ENCODE measurements around the gene ANK2. TPM values are rescaled to one million over a fixed set of nuclear protein-coding genes. Genes with fewer than 3 reads are reported as not detected.
"Not testable (repeated sequence)": the region's sequence is repeated elsewhere in the genome, so short reads cannot be mapped to it uniquely, and the experiment has no call there.

Gene ANK2
- total and polyA plus RNA-seq, 7 experiments from 2014 or later, result 1.1 to 2.0 TPM; not detected in 5

- Mint-ChIP-seq H3K4me1 (no peaks in the 10 kb centered on the region), H3K9me3 (peaks cover 0 to 2% (median 0%) of the 10 kb centered on the region in 11 donors), H3K27ac (no peak overlapping the region), H3K27me3 (peaks cover 0 to 5% (median 0%) of the 10 kb centered on the region in 5 donors), H3K4me3 (no peak overlapping the region), H3K36me3 (no peaks in the 10 kb centered on the region)
- DNase-seq (no peak), ATAC-seq (no peak)
- Histone ChIP-seq H3K27me3 (ENCODE audit: control insufficient read depth in 2 of 2, insufficient read depth in 2 of 2, low read length in 2 of 2) (no peaks in the 10 kb centered on the region), H3K36me3 (ENCODE audit: control insufficient read depth in 2 of 3, insufficient read depth in 3 of 3, low read length in 3 of 3) (no peaks in the 10 kb centered on the region), H3K9me3 (ENCODE audit: control insufficient read depth in 2 of 3, low read length in 3 of 3) (no peaks in the 10 kb centered on the region), H3K27ac (ENCODE audit: low read depth, low read length) (no peak overlapping the region), H3K4me1 (ENCODE audit: control insufficient read depth in 2 of 2, insufficient read depth in 2 of 2, low read length in 2 of 2) (no peaks in the 10 kb centered on the region), H3K4me3 (ENCODE audit: low read length) (no peak overlapping the region)
- CTCF ChIA-PET, result no interaction called here
- intact Hi-C loops (cut with micrococcal nuclease), result no loop called here
- POLR2A ChIA-PET, result no interaction called here
Measured at GRCh38 chr4:113059449-113060182, 10.2 kb downstream of the ANK2 start.

DNA sequence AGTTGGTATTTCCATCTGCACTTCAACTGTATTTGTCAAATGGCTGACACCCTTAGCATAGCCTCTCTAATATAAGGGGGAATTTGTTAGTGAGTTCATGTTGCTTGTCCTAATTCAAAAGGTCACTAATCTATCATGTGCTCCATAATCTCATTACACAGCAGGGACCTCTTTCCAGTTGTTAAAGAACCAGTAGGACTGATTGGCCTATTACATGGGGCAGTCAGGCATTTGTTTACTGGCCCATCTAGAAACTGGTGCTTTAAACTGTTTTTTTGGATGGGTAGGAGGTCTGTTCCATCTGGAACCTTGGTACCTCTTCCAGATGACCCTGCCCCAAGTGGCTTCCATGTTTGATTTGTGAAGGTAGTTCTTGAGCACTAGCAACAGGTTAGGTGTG is 11.4 kb downstream of the ANK2 start:
- H3K4me1 Mint-ChIP-seq, result no peaks in the 10 kb centered on the region

DNA sequence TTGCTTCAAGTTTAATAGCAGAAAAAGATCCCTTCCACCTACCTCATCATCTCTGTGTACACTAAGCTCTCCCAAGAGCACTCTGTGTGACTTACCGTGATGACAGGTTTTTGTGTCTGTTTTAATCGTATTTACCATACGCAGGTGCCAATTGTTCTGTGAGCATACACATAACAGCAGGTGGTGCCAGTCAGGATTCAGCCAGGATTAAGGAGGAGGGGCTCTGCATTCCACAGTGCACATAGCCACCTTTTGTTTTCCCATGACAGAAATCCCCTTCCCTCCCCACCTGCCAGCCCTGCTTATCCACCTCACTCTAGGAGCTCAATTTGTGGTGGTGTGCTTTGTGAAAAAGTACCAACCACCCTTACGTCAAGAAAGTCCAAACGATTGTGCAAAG is 14.8 kb downstream of the ANK2 start:
- CTCF ChIA-PET, result no interaction called here

More for the DNA sequence above, 11.4 kb downstream of the ANK2 start:
- ChIA-PET CTCF (no interaction called here), POLR2A (no interaction called here)
- no peaks in the 10 kb centered on the region for H3K4me1 ChIP-seq (ENCODE audit: control insufficient read depth in 2 of 2, insufficient read depth in 2 of 2, low read length in 2 of 2)
- Mint-ChIP-seq H3K9me3 (peaks cover 0 to 2% (median 0%) of the 10 kb centered on the region in 11 donors), H3K4me3 (no peak overlapping the region), H3K27ac (no peak overlapping the region), H3K27me3 (peaks cover 0 to 5% (median 0%) of the 10 kb centered on the region in 5 donors), H3K36me3 (no peaks in the 10 kb centered on the region)
- no peaks in the 10 kb centered on the region for H3K9me3 ChIP-seq (ENCODE audit: control insufficient read depth in 2 of 3, low read length in 3 of 3)
- DNase-seq (no peak), ATAC-seq (no peak)
- H3K36me3 ChIP-seq (ENCODE audit: control insufficient read depth in 2 of 3, insufficient read depth in 3 of 3, low read length in 3 of 3), result no peaks in the 10 kb centered on the region
- H3K27me3 ChIP-seq (ENCODE audit: control insufficient read depth in 2 of 2, insufficient read depth in 2 of 2, low read length in 2 of 2), result no peaks in the 10 kb centered on the region
- H3K4me3 ChIP-seq (ENCODE audit: low read length), result no peak overlapping the region
- H3K27ac ChIP-seq (ENCODE audit: low read depth, low read length), result no peak overlapping the region
- intact Hi-C loops (cut with micrococcal nuclease), result no loop called here

GRCh38 chr4:113065629-113066028 is 16.2 kb downstream of the ANK2 start:
- no peaks in the 10 kb centered on the region for H3K4me1 Mint-ChIP-seq
- peaks cover 0 to 8% (median 0%) of the 10 kb centered on the region in 11 donors for H3K9me3 Mint-ChIP-seq
- ATAC-seq, result no peak
- no peak overlapping the region for H3K27ac Mint-ChIP-seq
- H3K9me3 ChIP-seq (ENCODE audit: control insufficient read depth in 2 of 3, low read length in 3 of 3), result no peaks in the 10 kb centered on the region
- H3K4me3 Mint-ChIP-seq, result no peak overlapping the region
- ChIA-PET POLR2A (no interaction called here), CTCF (no interaction called here)
- no peaks in the 10 kb centered on the region for H3K36me3 Mint-ChIP-seq
- peaks cover 0 to 13% (median 4%) of the 10 kb centered on the region in 5 donors for H3K27me3 Mint-ChIP-seq
- intact Hi-C loops (cut with micrococcal nuclease), result no loop called here
- H3K27ac ChIP-seq (ENCODE audit: low read depth, low read length), result no peak overlapping the region
- H3K36me3 ChIP-seq (ENCODE audit: control insufficient read depth in 2 of 3, insufficient read depth in 3 of 3, low read length in 3 of 3), result no peaks in the 10 kb centered on the region
- no peaks in the 10 kb centered on the region for H3K27me3 ChIP-seq (ENCODE audit: control insufficient read depth in 2 of 2, insufficient read depth in 2 of 2, low read length in 2 of 2)
- no peaks in the 10 kb centered on the region for H3K4me1 ChIP-seq (ENCODE audit: control insufficient read depth in 2 of 2, insufficient read depth in 2 of 2, low read length in 2 of 2)
- no peak overlapping the region for H3K4me3 ChIP-seq (ENCODE audit: low read length)
- no peak for DNase-seq

More for the DNA sequence above, 14.8 kb downstream of the ANK2 start:
- Histone ChIP-seq H3K4me3 (ENCODE audit: low read length) (no peak overlapping the region), H3K27ac (ENCODE audit: low read depth, low read length) (no peak overlapping the region), H3K4me1 (ENCODE audit: control insufficient read depth in 2 of 2, insufficient read depth in 2 of 2, low read length in 2 of 2) (no peaks in the 10 kb centered on the region), H3K27me3 (ENCODE audit: control insufficient read depth in 2 of 2, insufficient read depth in 2 of 2, low read length in 2 of 2) (no peaks in the 10 kb centered on the region), H3K36me3 (ENCODE audit: control insufficient read depth in 2 of 3, insufficient read depth in 3 of 3, low read length in 3 of 3) (no peaks in the 10 kb centered on the region), H3K9me3 (ENCODE audit: control insufficient read depth in 2 of 3, low read length in 3 of 3) (no peaks in the 10 kb centered on the region)
- DNase-seq (no peak), ATAC-seq (no peak)
- H3K27me3 Mint-ChIP-seq, result peaks cover 0 to 13% (median 4%) of the 10 kb centered on the region in 5 donors
- intact Hi-C loops (cut with micrococcal nuclease), result no loop called here
- peaks cover 0 to 8% (median 0%) of the 10 kb centered on the region in 11 donors for H3K9me3 Mint-ChIP-seq
- POLR2A ChIA-PET, result no interaction called here
- H3K36me3 Mint-ChIP-seq, result no peaks in the 10 kb centered on the region
- H3K4me3 Mint-ChIP-seq, result no peak overlapping the region
- H3K27ac Mint-ChIP-seq, result no peak overlapping the region
- H3K4me1 Mint-ChIP-seq, result no peaks in the 10 kb centered on the region

DNA sequence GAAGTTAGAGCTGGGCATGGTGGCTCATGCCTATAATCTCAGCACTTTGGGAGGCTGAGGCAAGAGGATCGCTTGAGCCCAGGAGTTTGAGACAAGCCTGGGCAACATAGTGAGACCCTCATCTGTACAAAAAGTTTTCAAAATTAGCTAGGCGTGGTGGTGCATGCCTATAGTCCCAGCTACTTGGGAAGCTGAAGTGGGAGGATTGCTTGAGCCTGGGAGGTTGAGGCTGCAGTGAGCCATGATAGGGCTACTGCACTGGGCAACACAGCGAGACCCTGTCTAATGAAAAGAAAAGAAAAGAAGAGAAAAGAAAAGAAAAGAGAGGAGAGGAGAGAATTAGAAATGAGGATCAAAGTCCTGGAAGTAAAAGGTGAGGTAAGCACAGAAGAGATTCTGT is 19.3 kb downstream of the ANK2 start:
- DNase-seq; POLR2A ChIA-PET; H3K27ac ChIP-seq (ENCODE audit: low read depth, low read length); H3K4me1 ChIP-seq (ENCODE audit: control insufficient read depth in 2 of 2, insufficient read depth in 2 of 2, low read length in 2 of 2); ATAC-seq; H3K4me3 Mint-ChIP-seq; CTCF ChIA-PET; H3K36me3 Mint-ChIP-seq; H3K4me3 ChIP-seq (ENCODE audit: low read length); H3K9me3 ChIP-seq (ENCODE audit: control insufficient read depth in 2 of 3, low read length in 3 of 3); H3K4me1 Mint-ChIP-seq; H3K27me3 ChIP-seq (ENCODE audit: control insufficient read depth in 2 of 2, insufficient read depth in 2 of 2, low read length in 2 of 2); H3K36me3 ChIP-seq (ENCODE audit: control insufficient read depth in 2 of 3, insufficient read depth in 3 of 3, low read length in 3 of 3); intact Hi-C loops (cut with micrococcal nuclease): not testable (repeated sequence)
- Mint-ChIP-seq H3K9me3 (peaks cover 0 to 11% (median 0%) of the 10 kb centered on the region in 11 donors), H3K27me3 (peaks cover 0 to 13% (median 5%) of the 10 kb centered on the region in 5 donors), H3K27ac (peak overlapping the region in 1 of 9 donors; percentile 52)

DNA sequence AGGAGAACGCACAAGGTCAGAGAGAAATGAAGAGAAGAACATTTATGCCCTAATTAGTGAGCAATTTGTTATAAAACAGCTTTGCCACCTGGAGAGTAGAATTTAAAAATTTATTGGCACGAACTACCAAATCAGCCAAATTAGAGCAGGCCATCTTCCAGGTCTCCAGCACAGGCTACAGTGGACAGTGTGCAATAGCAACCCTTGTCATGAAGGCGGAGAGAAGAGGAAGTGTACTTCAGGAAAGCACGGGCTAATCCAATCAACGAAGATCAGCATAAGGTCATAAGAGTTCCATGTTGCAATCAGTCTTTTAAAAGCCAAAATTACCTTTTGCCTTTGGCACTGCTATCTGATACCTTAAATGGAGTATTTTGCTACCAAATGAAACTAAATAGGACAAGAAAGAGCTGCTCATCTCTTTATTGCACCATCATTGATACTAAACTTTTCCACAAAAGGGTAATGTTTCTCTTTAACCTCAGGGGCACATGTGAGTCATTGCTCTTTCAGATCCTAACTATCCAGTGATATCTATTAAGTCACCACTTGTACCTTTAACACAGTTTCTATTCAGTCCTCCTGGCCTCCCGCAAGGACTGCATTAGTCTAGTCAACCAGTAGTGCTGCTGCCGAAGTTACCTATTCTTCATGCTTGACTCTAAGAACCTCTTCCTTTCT is 19.9 kb downstream of the ANK2 start:
- H3K9me3 Mint-ChIP-seq, result peaks cover 0 to 11% (median 0%) of the 10 kb centered on the region in 11 donors
- H3K27me3 ChIP-seq (ENCODE audit: control insufficient read depth in 2 of 2, insufficient read depth in 2 of 2, low read length in 2 of 2), result no peaks in the 10 kb centered on the region
- no peaks in the 10 kb centered on the region for H3K36me3 Mint-ChIP-seq
- H3K27me3 Mint-ChIP-seq, result peaks cover 0 to 13% (median 5%) of the 10 kb centered on the region in 5 donors
- no peak overlapping the region for H3K4me3 ChIP-seq (ENCODE audit: low read length)
- peak overlapping the region in 1 of 9 donors; percentile 52 for H3K27ac Mint-ChIP-seq
- intact Hi-C loops (cut with micrococcal nuclease), result no loop called here
- H3K4me3 Mint-ChIP-seq, result no peak overlapping the region
- ATAC-seq (no peak), DNase-seq (no peak)
- no peak overlapping the region for H3K27ac ChIP-seq (ENCODE audit: low read depth, low read length)
- no peaks in the 10 kb centered on the region for H3K4me1 ChIP-seq (ENCODE audit: control insufficient read depth in 2 of 2, insufficient read depth in 2 of 2, low read length in 2 of 2)
- CTCF ChIA-PET, result no interaction called here
- no peaks in the 10 kb centered on the region for H3K9me3 ChIP-seq (ENCODE audit: control insufficient read depth in 2 of 3, low read length in 3 of 3)
- no peaks in the 10 kb centered on the region for H3K36me3 ChIP-seq (ENCODE audit: control insufficient read depth in 2 of 3, insufficient read depth in 3 of 3, low read length in 3 of 3)
- no peaks in the 10 kb centered on the region for H3K4me1 Mint-ChIP-seq
- POLR2A ChIA-PET, result no interaction called here

DNA sequence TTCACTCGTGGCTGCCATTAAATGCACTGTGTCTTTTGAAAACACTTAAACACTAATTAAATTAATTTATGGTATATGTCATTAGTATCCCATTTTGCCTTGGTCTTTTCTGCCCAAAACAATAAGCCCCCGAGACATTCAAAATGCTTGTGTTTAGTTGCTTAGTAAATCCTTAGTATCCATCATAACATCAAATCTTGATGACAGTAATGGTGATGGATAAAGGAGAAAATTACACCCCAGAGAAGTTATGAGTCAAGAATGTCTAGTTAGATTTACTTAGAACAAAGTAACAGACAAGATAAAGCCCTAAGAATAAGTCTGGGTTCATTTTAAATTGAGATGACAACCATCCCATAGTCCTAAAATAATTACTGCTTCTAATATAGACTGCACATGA is 21.3 kb downstream of the ANK2 start:
- Histone ChIP-seq H3K36me3 (ENCODE audit: control insufficient read depth in 2 of 3, insufficient read depth in 3 of 3, low read length in 3 of 3) (no peaks in the 10 kb centered on the region), H3K27ac (ENCODE audit: low read depth, low read length) (no peak overlapping the region), H3K27me3 (ENCODE audit: control insufficient read depth in 2 of 2, insufficient read depth in 2 of 2, low read length in 2 of 2) (no peaks in the 10 kb centered on the region), H3K4me3 (ENCODE audit: low read length) (no peak overlapping the region), H3K9me3 (ENCODE audit: control insufficient read depth in 2 of 3, low read length in 3 of 3) (no peaks in the 10 kb centered on the region), H3K4me1 (ENCODE audit: control insufficient read depth in 2 of 2, insufficient read depth in 2 of 2, low read length in 2 of 2) (no peaks in the 10 kb centered on the region)
- Mint-ChIP-seq H3K9me3 (peaks cover 0 to 11% (median 0%) of the 10 kb centered on the region in 11 donors), H3K36me3 (no peaks in the 10 kb centered on the region), H3K27ac (no peak overlapping the region), H3K27me3 (peaks cover 0 to 13% (median 5%) of the 10 kb centered on the region in 5 donors), H3K4me3 (no peak overlapping the region), H3K4me1 (no peaks in the 10 kb centered on the region)
- DNase-seq (no peak), ATAC-seq (no peak)
- POLR2A ChIA-PET, result no interaction called here
- CTCF ChIA-PET, result no interaction called here
- intact Hi-C loops (cut with micrococcal nuclease), result no loop called here

Measured in naive thymus-derived CD4-positive, alpha-beta T cell (primary cell).